Measurements from ENCODE around the gene CCDC197.

Gene CCDC197

GRCh38 chr14:93998871-93999403, 1.8 kb downstream of the CCDC197 start:
- DNase-seq (ENCODE audit: low read depth in 2 of 3, low spot score in 2 of 3) = no peak

- no peak for DNase-seq (ENCODE audit: low read depth in 2 of 3, low spot score in 2 of 3)
Measured at GRCh38 chr14:93999573-93999972, 2.5 kb downstream of the CCDC197 start.

GRCh38 chr14:94000267-94000666, 3.2 kb downstream of the CCDC197 start:
- DNase-seq (ENCODE audit: low read depth in 2 of 3, low spot score in 2 of 3) = no peak

- DNase-seq (ENCODE audit: low read depth in 2 of 3, low spot score in 2 of 3) = no peak
Measured at GRCh38 chr14:94001016-94001415, 3.9 kb downstream of the CCDC197 start.

- no peak for DNase-seq (ENCODE audit: low read depth in 2 of 3, low spot score in 2 of 3)
Measured at GRCh38 chr14:94001501-94002396, 4.6 kb downstream of the CCDC197 start.

- DNase-seq (ENCODE audit: low read depth in 2 of 3, low spot score in 2 of 3) = no peak
Measured at GRCh38 chr14:94003397-94003796, 6.3 kb downstream of the CCDC197 start.

GRCh38 chr14:94004015-94004414, 6.9 kb downstream of the CCDC197 start:
- no peak for DNase-seq (ENCODE audit: low read depth in 2 of 3, low spot score in 2 of 3)

- no peak for DNase-seq (ENCODE audit: low read depth in 2 of 3, low spot score in 2 of 3)
Measured at GRCh38 chr14:94005324-94006073, 8.4 kb downstream of the CCDC197 start.

GRCh38 chr14:94008234-94008633, 11.1 kb downstream of the CCDC197 start:
- no peak for DNase-seq (ENCODE audit: low read depth in 2 of 3, low spot score in 2 of 3)

- no peak for DNase-seq (ENCODE audit: low read depth in 2 of 3, low spot score in 2 of 3)
Measured at GRCh38 chr14:94009767-94010166, 12.7 kb downstream of the CCDC197 start.

GRCh38 chr14:94010625-94011024, 13.5 kb downstream of the CCDC197 start:
- DNase-seq (ENCODE audit: low read depth in 2 of 3, low spot score in 2 of 3) = no peak

GRCh38 chr14:94011795-94012194, 14.7 kb downstream of the CCDC197 start:
- DNase-seq (ENCODE audit: low read depth in 2 of 3, low spot score in 2 of 3) = no peak

- no peak for DNase-seq (ENCODE audit: low read depth in 2 of 3, low spot score in 2 of 3)
Measured at GRCh38 chr14:94014382-94014781, 17.3 kb downstream of the CCDC197 start.

GRCh38 chr14:94015223-94015622, 18.1 kb downstream of the CCDC197 start:
- no peak for DNase-seq (ENCODE audit: low read depth in 2 of 3, low spot score in 2 of 3)

GRCh38 chr14:94016446-94016976, 19.4 kb downstream of the CCDC197 start:
- no peak for DNase-seq (ENCODE audit: low read depth in 2 of 3, low spot score in 2 of 3)

- no peak for DNase-seq (ENCODE audit: low read depth in 2 of 3, low spot score in 2 of 3)
Measured at GRCh38 chr14:94018308-94018707, 21.2 kb downstream of the CCDC197 start.

GRCh38 chr14:94019329-94019728, 22.2 kb downstream of the CCDC197 start:
- DNase-seq (ENCODE audit: low read depth in 2 of 3, low spot score in 2 of 3) = no peak

GRCh38 chr14:94020267-94020666, 23.2 kb downstream of the CCDC197 start:
- DNase-seq (ENCODE audit: low read depth in 2 of 3, low spot score in 2 of 3) = no peak

- no peak for DNase-seq (ENCODE audit: low read depth in 2 of 3, low spot score in 2 of 3)
Measured at GRCh38 chr14:94021001-94021400, 23.9 kb downstream of the CCDC197 start.

GRCh38 chr14:94021416-94022157, 24.5 kb downstream of the CCDC197 start:
- no peak for DNase-seq (ENCODE audit: low read depth in 2 of 3, low spot score in 2 of 3)

All from activated CD8-positive, alpha-beta memory T cell treated with anti-CD3 and anti-CD28 coated beads for 48 hours (primary cell).